Measurements from ENCODE around the gene VWA8.

GRCh38 chr13:41611385-41611784, 349.5 kb downstream of the VWA8 start:
- TF ChIP-seq POLR2AphosphoS5 (IDR thresholded peaks at IDR 0.05) (no peak), CTCF (IDR thresholded peaks at IDR 0.05) (no peak), POLR2A (IDR thresholded peaks at IDR 0.05; ENCODE audit: low read depth) (no peak), EP300 (IDR thresholded peaks at IDR 0.05) (no peak)
